22Rv1 (cell line): ENCODE results near the gene CCDC38.

ENCODE experiments used
- H3K27ac ChIP-seq: fragments of 450-650 bp; 2 replicates; pipeline ENCODE4 v1.5.1; 2017
- CTCF ChIP-seq: fragments of 450-650 bp; IDR thresholded peaks from 2 replicates; pipeline ENCODE4 v1.5.1; 2017; ENCODE audit warnings: mild to moderate bottlenecking
- ZFX ChIP-seq: fragments of 450-650 bp; IDR thresholded peaks from 2 replicates; pipeline ENCODE4 v1.6.1; 2017; ENCODE audit warnings: antibody characterized with exemption, borderline replicate concordance

CCDC38 gene

GRCh38 chr12:95960241-95960640 is 17.8 kb upstream of the CCDC38 start:
- TF ChIP-seq CTCF (no peak), ZFX (no peak)
- H3K27ac ChIP-seq, result no peak overlapping the region

GRCh38 chr12:95959107-95959506 is 16.7 kb upstream of the CCDC38 start:
- TF ChIP-seq CTCF, result peak; percentile 35
- TF ChIP-seq ZFX, result no peak
- H3K27ac ChIP-seq, result no peak overlapping the region

- H3K27ac ChIP-seq, result no peak overlapping the region
- TF ChIP-seq ZFX (no peak), CTCF (no peak)
These were observed 14.2 kb upstream of the CCDC38 start for GRCh38 chr12:95956557-95957145.

GRCh38 chr12:95955549-95956159 is 13.2 kb upstream of the CCDC38 start:
- H3K27ac ChIP-seq, result no peak overlapping the region
- TF ChIP-seq CTCF (no peak), ZFX (no peak)

- TF ChIP-seq ZFX (no peak), CTCF (no peak)
These were observed 10.6 kb upstream of the CCDC38 start for GRCh38 chr12:95953000-95953399.

GRCh38 chr12:95951515-95951914 is 9.1 kb upstream of the CCDC38 start:
- TF ChIP-seq CTCF, result no peak
- TF ChIP-seq ZFX, result no peak
- no peak overlapping the region for H3K27ac ChIP-seq

More at GRCh38 chr12:95953000-95953399, 10.6 kb upstream of the CCDC38 start:
- H3K27ac ChIP-seq, result no peak overlapping the region

- no peak overlapping the region for H3K27ac ChIP-seq
- TF ChIP-seq CTCF (no peak), ZFX (no peak)
These were observed 7.2 kb upstream of the CCDC38 start for GRCh38 chr12:95949477-95950206.
